Liver (tissue), 9 donors: Measurements from ENCODE around the gene TUBGCP6. TPM values are rescaled to one million over a fixed set of nuclear protein-coding genes. Genes with fewer than 3 reads are reported as not detected.
A peak's percentile ranks its signal among the peaks of the same experiment; 100 is the strongest.

Experiments
- DNase-seq: peaks from one replicate; pipeline ENCODE4 v3.0.0-alpha.2; 2017; ENCODE audit warnings: low spot score
- H3K27ac ChIP-seq, 2 donors: one replicate each; pipeline ENCODE4 v1.7.0; 2013; ENCODE audit warnings: inconsistent platforms in 2 of 2, low read length in 2 of 2, control low read depth in 1 of 2, low read depth in 1 of 2, mild to moderate bottlenecking in 1 of 2
- H3K27me3 ChIP-seq, 4 donors: one replicate each; pipeline versions ENCODE4 v1.6.1 to v1.7.0; 2013; ENCODE audit warnings: low read length in 3 of 4, inconsistent platforms in 1 of 4, mild to moderate bottlenecking in 1 of 4, moderate library complexity in 1 of 4; ENCODE audit not compliant: control insufficient read depth in 4 of 4, insufficient read depth in 4 of 4
- H3K36me3 ChIP-seq, 4 donors: one replicate each; pipeline versions ENCODE4 v1.6.1 to v1.7.0; 2013; ENCODE audit warnings: low read length in 3 of 4, mild to moderate bottlenecking in 3 of 4, low read depth in 1 of 4, moderate library complexity in 1 of 4; ENCODE audit not compliant: control insufficient read depth in 4 of 4, insufficient read depth in 3 of 4
- H3K4me1 ChIP-seq, 4 donors: one replicate each; pipeline versions ENCODE4 v1.6.1 to v1.7.0; 2013; ENCODE audit warnings: low read length in 3 of 4, mild to moderate bottlenecking in 3 of 4, moderate library complexity in 1 of 4; ENCODE audit not compliant: control insufficient read depth in 4 of 4, insufficient read depth in 4 of 4
- H3K4me3 ChIP-seq, 3 donors: one replicate each; pipeline versions ENCODE4 v1.6.1 to v1.7.0; 2013; ENCODE audit warnings: low read length in 3 of 3, control low read depth in 1 of 3, low read depth in 1 of 3, mild to moderate bottlenecking in 1 of 3
- H3K9ac ChIP-seq, 2 donors: one replicate each; pipeline ENCODE4 v1.7.0; 2013; ENCODE audit warnings: low read length in 2 of 2, mild to moderate bottlenecking in 2 of 2, moderate library complexity in 2 of 2, control low read depth in 1 of 2, low read depth in 1 of 2
- H3K9me3 ChIP-seq, 4 donors: one replicate each; pipeline versions ENCODE4 v1.6.1 to v1.7.0; 2013; ENCODE audit warnings: low read length in 3 of 4; ENCODE audit not compliant: control insufficient read depth in 4 of 4
- ATF3 ChIP-seq: IDR thresholded peaks from 2 replicates; pipeline ENCODE4 v1.6.1; 2016; ENCODE audit warnings: antibody characterized with exemption
- HNF4A ChIP-seq, 2 donors: conservative IDR thresholded peaks; 2 replicates each; pipeline ENCODE4 v1.6.1; 2016; ENCODE audit warnings: antibody characterized with exemption in 2 of 2, mild to moderate bottlenecking in 2 of 2
- HNF4G ChIP-seq: IDR thresholded peaks from 2 replicates; pipeline ENCODE4 v1.6.1; 2016; ENCODE audit warnings: antibody characterized with exemption
- NR2F2 ChIP-seq: IDR thresholded peaks from 2 replicates; pipeline ENCODE4 v1.6.1; 2016; ENCODE audit warnings: antibody characterized with exemption
- TAF1 ChIP-seq: conservative IDR thresholded peaks from 2 replicates; pipeline ENCODE4 v1.6.1; 2016; ENCODE audit warnings: antibody characterized with exemption, mild to moderate bottlenecking
- YY1 ChIP-seq: IDR thresholded peaks from 2 replicates; pipeline ENCODE4 v1.6.1; 2016; ENCODE audit warnings: antibody characterized with exemption, mild to moderate bottlenecking
- ZBTB33 ChIP-seq: IDR thresholded peaks from 2 replicates; pipeline ENCODE4 v1.6.1; 2016; ENCODE audit warnings: antibody characterized with exemption
- WGBS: extraction: QIAGEN DNeasy Blood & Tissue Kit; methylation state at CpG from one replicate; pipeline ENCODE4 v1.1.7; 2013; 5-methylcytosine and 5-hydroxymethylcytosine counted together
- polyA plus RNA-seq, 2 donors: library from polyadenylated mRNA; stranded (reverse) in 1 of 2; unstranded in 1 of 2; fragments of 200-250 nt in 1 of 2; fragments of >200 nt in 1 of 2; fragmentation: Nextera tagmentation in 1 of 2; extraction: Ambion mirVana in 1 of 2; gene quantifications; one replicate each; pipeline versions ENCODE4 v1.2.1 to v1.2.3, GENCODE V29; 2013 to 2015
- total RNA-seq, 2 donors: library from RNA; depleted of rRNA; stranded (reverse); fragments of >200 nt; gene quantifications; one replicate each; pipeline ENCODE4 v1.2.3, GENCODE V29; 2014
- TF ChIP-seq, protein P1 (sequence below): IDR thresholded peaks from 2 replicates; pipeline ENCODE4 v1.6.1; 2016; ENCODE audit warnings: antibody characterized with exemption
- TF ChIP-seq, protein P2 (sequence below): IDR thresholded peaks from 2 replicates; pipeline ENCODE4 v1.6.1; 2016; ENCODE audit warnings: antibody characterized with exemption, mild to moderate bottlenecking
- donor health status: healthy.
- donor health status: healthy.
- donor health status: healthy.
- donor health status: healthy.
- donor health status: healthy.

TUBGCP6 gene
- total and polyA plus RNA-seq, 4 donors = 9.3 to 31.7 (median 16.4) TPM

- H3K27me3 ChIP-seq = no peaks in the 10 kb centered on the region
- no peak for DNase-seq
- 69% methylated on average over 26 of the region's 26 CpGs for WGBS
- H3K9me3 ChIP-seq = no peaks in the 10 kb centered on the region
- H3K27ac ChIP-seq = peak overlapping the region in 1 of 2 donors; percentile 48
- H3K4me3 ChIP-seq = peak overlapping the region; percentile 55 to 92 (median 61)
- H3K4me1 ChIP-seq = peaks cover 26 to 56% (median 36%) of the 10 kb centered on the region in 4 donors
- peaks cover 0 to 3% (median 0%) of the 10 kb centered on the region in 4 donors for H3K36me3 ChIP-seq
- TF ChIP-seq HNF4G (no peak), TAF1 (no peak)
- TF ChIP-seq, protein P1, sequence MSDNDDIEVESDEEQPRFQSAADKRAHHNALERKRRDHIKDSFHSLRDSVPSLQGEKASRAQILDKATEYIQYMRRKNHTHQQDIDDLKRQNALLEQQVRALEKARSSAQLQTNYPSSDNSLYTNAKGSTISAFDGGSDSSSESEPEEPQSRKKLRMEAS = no peak
- H3K9ac ChIP-seq = peak overlapping the region in 1 of 2 donors; percentile 15
Measured at GRCh38 chr22:50186761-50187523, 57.9 kb downstream of the TUBGCP6 start.

DNA sequence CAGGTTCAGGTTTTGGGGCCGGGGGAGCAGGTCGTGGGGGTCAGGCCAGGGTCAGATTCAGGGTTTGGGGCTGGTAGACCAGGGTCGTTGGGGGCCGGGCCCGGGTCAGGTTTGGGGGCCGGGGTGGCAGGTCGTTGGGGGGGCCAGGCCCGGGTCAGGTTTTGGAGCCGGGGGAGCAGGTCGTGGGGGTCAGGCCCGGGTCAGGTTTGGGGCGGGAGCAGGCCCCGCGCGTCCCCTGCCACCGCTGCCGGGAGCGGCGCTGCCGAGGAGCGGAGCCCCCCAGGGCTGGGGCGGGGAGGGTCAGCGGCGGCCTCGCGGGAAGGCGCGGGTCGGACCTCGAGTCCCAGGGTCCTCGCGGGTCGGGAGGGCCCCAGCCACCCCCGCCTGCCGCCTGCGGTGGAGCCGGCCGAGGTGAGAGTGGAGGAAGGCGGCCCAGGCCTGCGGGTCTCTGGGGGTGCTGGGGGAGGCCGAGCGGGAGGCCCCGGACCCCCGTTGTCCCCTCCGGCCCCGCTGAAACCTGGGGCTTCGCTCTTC, 58.6 kb downstream of the TUBGCP6 start:
- no peak for DNase-seq
- Histone ChIP-seq H3K9me3 (no peaks in the 10 kb centered on the region), H3K4me1 (peaks cover 24 to 51% (median 34%) of the 10 kb centered on the region in 4 donors), H3K27me3 (no peaks in the 10 kb centered on the region), H3K36me3 (peaks cover 0 to 3% (median 0%) of the 10 kb centered on the region in 4 donors), H3K4me3 (peak overlapping the region; percentile 55 to 92 (median 61)), H3K9ac (peak overlapping the region in 1 of 2 donors; percentile 15), H3K27ac (peak overlapping the region; percentile 13 to 48)
- TF ChIP-seq ATF3 = no peak
- TF ChIP-seq, protein P2, sequence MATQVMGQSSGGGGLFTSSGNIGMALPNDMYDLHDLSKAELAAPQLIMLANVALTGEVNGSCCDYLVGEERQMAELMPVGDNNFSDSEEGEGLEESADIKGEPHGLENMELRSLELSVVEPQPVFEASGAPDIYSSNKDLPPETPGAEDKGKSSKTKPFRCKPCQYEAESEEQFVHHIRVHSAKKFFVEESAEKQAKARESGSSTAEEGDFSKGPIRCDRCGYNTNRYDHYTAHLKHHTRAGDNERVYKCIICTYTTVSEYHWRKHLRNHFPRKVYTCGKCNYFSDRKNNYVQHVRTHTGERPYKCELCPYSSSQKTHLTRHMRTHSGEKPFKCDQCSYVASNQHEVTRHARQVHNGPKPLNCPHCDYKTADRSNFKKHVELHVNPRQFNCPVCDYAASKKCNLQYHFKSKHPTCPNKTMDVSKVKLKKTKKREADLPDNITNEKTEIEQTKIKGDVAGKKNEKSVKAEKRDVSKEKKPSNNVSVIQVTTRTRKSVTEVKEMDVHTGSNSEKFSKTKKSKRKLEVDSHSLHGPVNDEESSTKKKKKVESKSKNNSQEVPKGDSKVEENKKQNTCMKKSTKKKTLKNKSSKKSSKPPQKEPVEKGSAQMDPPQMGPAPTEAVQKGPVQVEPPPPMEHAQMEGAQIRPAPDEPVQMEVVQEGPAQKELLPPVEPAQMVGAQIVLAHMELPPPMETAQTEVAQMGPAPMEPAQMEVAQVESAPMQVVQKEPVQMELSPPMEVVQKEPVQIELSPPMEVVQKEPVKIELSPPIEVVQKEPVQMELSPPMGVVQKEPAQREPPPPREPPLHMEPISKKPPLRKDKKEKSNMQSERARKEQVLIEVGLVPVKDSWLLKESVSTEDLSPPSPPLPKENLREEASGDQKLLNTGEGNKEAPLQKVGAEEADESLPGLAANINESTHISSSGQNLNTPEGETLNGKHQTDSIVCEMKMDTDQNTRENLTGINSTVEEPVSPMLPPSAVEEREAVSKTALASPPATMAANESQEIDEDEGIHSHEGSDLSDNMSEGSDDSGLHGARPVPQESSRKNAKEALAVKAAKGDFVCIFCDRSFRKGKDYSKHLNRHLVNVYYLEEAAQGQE = no peak
- TF ChIP-seq, protein P1 = no peak
- TF ChIP-seq ZBTB33 = no peak
- no peak for TF ChIP-seq YY1
- TF ChIP-seq NR2F2 = no peak
- TF ChIP-seq HNF4A (conservative IDR thresholded peaks at IDR 0.05) = no peak
- 3% methylated on average over 47 of the region's 47 CpGs for WGBS
